Activated naive CD4-positive, alpha-beta T cell treated with anti-CD3 and anti-CD28 coated beads, Interleukin-2, amount 50 U/mL, for 72 hours (primary cell): ENCODE results near the gene MCCC1. TPM values are rescaled to one million over a fixed set of nuclear protein-coding genes. Genes with fewer than 3 reads are reported as not detected.

Experiments used
- ATAC-seq, 2 donors: fragments of 150-1000 bp; cut with Tn5 transposase; 2 replicates each; pipeline ENCODE4 v1.10.0; 2021; ENCODE audit warnings: mild to moderate bottlenecking in 2 of 2, moderate library complexity in 2 of 2
- DNase-seq, 2 donors: peaks; one replicate each; pipeline ENCODE4 v3.0.0; 2021 to 2022; ENCODE audit warnings: low spot score in 2 of 2
- H3K27ac Mint-ChIP-seq, 2 donors: one replicate each; pipeline ENCODE4 v1.8.0; 2022; ENCODE audit warnings: mild to moderate bottlenecking in 2 of 2, mixed read lengths in 2 of 2
- H3K36me3 Mint-ChIP-seq, 2 donors: one replicate each; pipeline ENCODE4 v1.8.0; 2022; ENCODE audit warnings: mixed read lengths in 2 of 2
- H3K9me3 Mint-ChIP-seq, 2 donors: one replicate each; pipeline ENCODE4 v1.8.0; 2022; ENCODE audit warnings: mixed read lengths in 2 of 2
- total RNA-seq, 2 donors: library from RNA; stranded (reverse); gene quantifications; one replicate each; pipeline ENCODE4 v1.2.3, GENCODE V29; 2022

The MCCC1 gene
- 10 to 100 TPM; 27.2 to 30.9 TPM for total RNA-seq

- Mint-ChIP-seq H3K27ac (peak within 1 kb of the TSS; percentile 91 to 97), H3K36me3 (peaks cover 6 to 13% of the 10 kb centered on the region in 2 donors), H3K9me3 (no peaks in the 10 kb centered on the region)
- ATAC-seq (peak; percentile 99), DNase-seq (peak; percentile 95 to 98)
Observed at GRCh38 chr3:183099026-183099837, at the start of gene MCCC1. TSS of gene MCCC1 (minus strand) at chr3:183099496. CDS start at chr3:183099440, 56 bp downstream.

- Mint-ChIP-seq H3K9me3 (no peaks in the 10 kb centered on the region), H3K27ac (no peak overlapping the region), H3K36me3 (peaks cover 0 to 8% of the 10 kb centered on the region in 2 donors)
- DNase-seq (no peak), ATAC-seq (no peak)
Observed at GRCh38 chr3:183148056-183148455, 48.8 kb upstream of the MCCC1 start.

GRCh38 chr3:183144363-183144762 lies 45.1 kb upstream of the MCCC1 start:
- no peaks in the 10 kb centered on the region for H3K9me3 Mint-ChIP-seq
- no peak for DNase-seq
- no peaks in the 10 kb centered on the region for H3K36me3 Mint-ChIP-seq
- no peak overlapping the region for H3K27ac Mint-ChIP-seq
- ATAC-seq: no peak

- no peaks in the 10 kb centered on the region for H3K36me3 Mint-ChIP-seq
- H3K9me3 Mint-ChIP-seq: no peaks in the 10 kb centered on the region
- no peak for DNase-seq
- ATAC-seq: no peak
- no peak overlapping the region for H3K27ac Mint-ChIP-seq
Observed at GRCh38 chr3:183142199-183142598, 42.9 kb upstream of the MCCC1 start.

- H3K36me3 Mint-ChIP-seq: peaks cover 9 to 19% of the 10 kb centered on the region in 2 donors
- ATAC-seq: no peak
- H3K27ac Mint-ChIP-seq: no peak overlapping the region
- peaks cover 0 to 5% of the 10 kb centered on the region in 2 donors for H3K9me3 Mint-ChIP-seq
- DNase-seq: no peak
Observed at GRCh38 chr3:183134844-183135243, 35.5 kb upstream of the MCCC1 start.

- Mint-ChIP-seq H3K9me3 (peaks cover 10 to 12% of the 10 kb centered on the region in 2 donors), H3K36me3 (peaks cover 18 to 38% of the 10 kb centered on the region in 2 donors), H3K27ac (no peak overlapping the region)
- ATAC-seq (no peak), DNase-seq (no peak)
Observed at GRCh38 chr3:183132409-183132808, 33.1 kb upstream of the MCCC1 start.

GRCh38 chr3:183131735-183132134 lies 32.4 kb upstream of the MCCC1 start:
- DNase-seq (no peak), ATAC-seq (no peak)
- Mint-ChIP-seq H3K36me3 (peaks cover 18 to 38% of the 10 kb centered on the region in 2 donors), H3K9me3 (peaks cover 10 to 12% of the 10 kb centered on the region in 2 donors), H3K27ac (no peak overlapping the region)

GRCh38 chr3:183131186-183131725 lies 32.0 kb upstream of the MCCC1 start:
- DNase-seq (no peak), ATAC-seq (no peak)
- H3K36me3 Mint-ChIP-seq: peaks cover 18 to 38% of the 10 kb centered on the region in 2 donors
- no peak overlapping the region for H3K27ac Mint-ChIP-seq
- H3K9me3 Mint-ChIP-seq: peaks cover 10 to 12% of the 10 kb centered on the region in 2 donors

GRCh38 chr3:183129243-183129642 lies 29.9 kb upstream of the MCCC1 start:
- H3K9me3 Mint-ChIP-seq: peaks cover 10 to 12% of the 10 kb centered on the region in 2 donors
- peaks cover 18 to 38% of the 10 kb centered on the region in 2 donors for H3K36me3 Mint-ChIP-seq
- DNase-seq (no peak), ATAC-seq (no peak)
- H3K27ac Mint-ChIP-seq: no peak overlapping the region

- Mint-ChIP-seq H3K9me3 (peaks cover 10 to 12% of the 10 kb centered on the region in 2 donors), H3K27ac (no peak overlapping the region), H3K36me3 (peaks cover 18 to 38% of the 10 kb centered on the region in 2 donors)
- ATAC-seq (no peak), DNase-seq (no peak)
Observed at GRCh38 chr3:183128709-183129108, 29.4 kb upstream of the MCCC1 start.

GRCh38 chr3:183123891-183124290 lies 24.6 kb upstream of the MCCC1 start:
- H3K9me3 Mint-ChIP-seq: peaks cover 0 to under 1% of the 10 kb centered on the region in 2 donors
- ATAC-seq (peak; percentile 33 to 48), DNase-seq (no peak)
- peaks cover under 1 to 10% of the 10 kb centered on the region in 2 donors for H3K36me3 Mint-ChIP-seq
- no peak overlapping the region for H3K27ac Mint-ChIP-seq

GRCh38 chr3:183122257-183122932 lies 23.1 kb upstream of the MCCC1 start:
- ATAC-seq (peak; percentile 52 to 58), DNase-seq (no peak)
- H3K36me3 Mint-ChIP-seq: no peaks in the 10 kb centered on the region

GRCh38 chr3:183120538-183121215 lies 21.4 kb upstream of the MCCC1 start:
- Mint-ChIP-seq H3K27ac (no peak overlapping the region), H3K9me3 (no peaks in the 10 kb centered on the region), H3K36me3 (no peaks in the 10 kb centered on the region)
- ATAC-seq: no peak
- no peak for DNase-seq

More at GRCh38 chr3:183122257-183122932, 23.1 kb upstream of the MCCC1 start:
- Mint-ChIP-seq H3K9me3 (no peaks in the 10 kb centered on the region), H3K27ac (no peak overlapping the region)

- no peaks in the 10 kb centered on the region for H3K9me3 Mint-ChIP-seq
- H3K36me3 Mint-ChIP-seq: no peaks in the 10 kb centered on the region
- no peak overlapping the region for H3K27ac Mint-ChIP-seq
- no peak for DNase-seq
- no peak for ATAC-seq
Observed at GRCh38 chr3:183117056-183117455, 17.8 kb upstream of the MCCC1 start.

GRCh38 chr3:183116025-183116614 lies 16.8 kb upstream of the MCCC1 start:
- DNase-seq (peak in 1 of 2 donors; percentile 61), ATAC-seq (peak; percentile 81 to 96)
- Mint-ChIP-seq H3K27ac (no peak overlapping the region), H3K9me3 (no peaks in the 10 kb centered on the region), H3K36me3 (no peaks in the 10 kb centered on the region)

- H3K27ac Mint-ChIP-seq: no peak overlapping the region
- H3K36me3 Mint-ChIP-seq: no peaks in the 10 kb centered on the region
- DNase-seq (no peak), ATAC-seq (no peak)
- H3K9me3 Mint-ChIP-seq: no peaks in the 10 kb centered on the region
Observed at GRCh38 chr3:183114384-183115178, 15.3 kb upstream of the MCCC1 start.
